HG03354 (cell line): ENCODE results near the gene CPPED1.
"Not testable (repeated sequence)": the region's sequence is repeated elsewhere in the genome, so short reads cannot be mapped to it uniquely, and the experiment has no call there.

Experiments used
- ATAC-seq: cut with Tn5 transposase; IDR thresholded peaks from one replicate; pipeline ENCODE4 v1.9.1; 2021; ENCODE audit warnings: mild to moderate bottlenecking; ENCODE audit not compliant: unreplicated experiment, poor library complexity, severe bottlenecking

The CPPED1 gene, protein sequence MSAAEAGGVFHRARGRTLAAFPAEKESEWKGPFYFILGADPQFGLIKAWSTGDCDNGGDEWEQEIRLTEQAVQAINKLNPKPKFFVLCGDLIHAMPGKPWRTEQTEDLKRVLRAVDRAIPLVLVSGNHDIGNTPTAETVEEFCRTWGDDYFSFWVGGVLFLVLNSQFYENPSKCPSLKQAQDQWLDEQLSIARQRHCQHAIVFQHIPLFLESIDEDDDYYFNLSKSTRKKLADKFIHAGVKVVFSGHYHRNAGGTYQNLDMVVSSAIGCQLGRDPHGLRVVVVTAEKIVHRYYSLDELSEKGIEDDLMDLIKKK

DNA sequence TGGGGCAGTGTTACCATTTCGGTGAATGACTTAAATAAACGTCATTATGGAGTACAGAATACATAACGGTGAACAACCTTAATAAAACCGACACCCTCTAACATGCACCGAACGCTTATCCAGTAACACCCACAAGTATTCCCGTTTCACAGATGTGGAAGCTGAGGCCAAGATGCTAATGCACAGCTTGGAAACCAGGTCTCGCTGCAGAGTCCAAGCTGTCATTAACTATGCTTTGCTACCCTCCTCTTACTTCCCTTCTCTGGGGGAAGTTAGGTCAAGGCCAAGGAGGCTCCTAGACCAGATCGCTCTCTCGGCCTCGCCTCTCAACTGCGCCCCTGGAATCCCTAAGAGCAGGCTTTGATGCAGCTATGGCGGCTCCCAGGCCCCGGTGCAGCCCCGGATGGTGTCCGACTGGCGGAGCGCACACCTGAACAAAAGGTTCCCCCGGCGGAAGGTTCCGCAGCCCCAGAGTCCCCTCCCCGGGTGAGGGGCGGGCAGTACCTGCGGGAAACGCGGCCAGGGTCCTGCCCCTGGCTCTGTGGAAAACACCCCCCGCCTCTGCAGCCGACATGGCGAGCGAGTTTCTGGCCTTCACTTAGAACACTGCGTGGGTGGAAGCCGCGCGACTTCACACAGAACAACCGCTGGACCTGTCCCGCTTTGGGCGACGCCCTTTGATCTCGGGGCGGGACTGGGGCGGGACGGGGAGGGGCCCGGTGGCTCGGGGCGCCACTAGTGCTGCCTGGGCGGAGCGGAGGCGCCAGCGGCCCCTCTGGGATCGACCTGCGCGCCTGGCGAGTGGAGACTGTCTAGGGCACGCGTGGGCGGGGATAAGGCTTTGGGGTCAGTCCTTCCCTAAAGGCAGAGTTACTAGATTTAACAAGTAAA is at the start of gene CPPED1:
TSS of gene CPPED1 (minus strand) at position 685 of the 891 bp plus-strand sequence. CDS start at position 574, 111 bp downstream.
- peak; percentile 93 for ATAC-seq

GRCh38 chr16:12850186-12850585 is 46.5 kb upstream of the CPPED1 start:
- no peak for ATAC-seq

DNA sequence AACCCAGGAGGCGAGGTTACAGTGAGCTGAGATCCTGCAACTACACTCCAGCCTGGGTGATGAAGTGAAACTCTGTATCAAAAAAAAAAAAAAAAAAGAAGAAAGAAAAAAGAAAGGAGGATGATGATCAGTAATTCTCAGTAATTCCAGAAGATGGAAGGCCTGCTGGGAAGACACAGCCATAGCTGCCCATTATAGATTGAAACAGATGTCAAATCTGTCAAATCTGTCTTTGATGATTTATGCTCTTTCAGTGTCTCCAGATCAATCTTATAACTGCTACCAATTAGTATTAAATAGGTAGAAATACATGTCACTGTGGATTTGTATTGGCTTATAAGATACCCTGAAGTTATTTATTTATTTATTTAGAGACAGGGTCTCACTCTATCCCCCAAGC is 42.9 kb upstream of the CPPED1 start:
- ATAC-seq: no peak

DNA sequence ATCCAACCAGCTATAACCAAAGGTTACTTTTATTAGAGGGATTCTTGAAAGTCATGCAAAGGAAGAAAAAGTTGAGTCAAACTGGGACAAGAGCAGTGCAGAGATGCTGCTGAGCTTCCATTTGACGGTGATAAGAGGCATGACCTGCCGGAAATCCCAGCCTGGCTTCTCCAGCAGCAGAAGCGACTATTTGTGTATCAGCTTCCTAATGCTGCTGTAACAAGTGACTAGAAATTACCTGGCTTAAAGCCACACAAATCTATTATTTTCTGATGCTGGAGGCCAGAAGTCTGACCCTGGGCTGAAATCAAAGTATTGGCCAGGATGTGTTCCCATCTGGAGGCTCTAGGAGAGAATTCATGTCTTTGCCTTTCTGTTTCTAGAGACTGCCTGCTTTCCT is 41.6 kb upstream of the CPPED1 start:
- no peak for ATAC-seq

DNA sequence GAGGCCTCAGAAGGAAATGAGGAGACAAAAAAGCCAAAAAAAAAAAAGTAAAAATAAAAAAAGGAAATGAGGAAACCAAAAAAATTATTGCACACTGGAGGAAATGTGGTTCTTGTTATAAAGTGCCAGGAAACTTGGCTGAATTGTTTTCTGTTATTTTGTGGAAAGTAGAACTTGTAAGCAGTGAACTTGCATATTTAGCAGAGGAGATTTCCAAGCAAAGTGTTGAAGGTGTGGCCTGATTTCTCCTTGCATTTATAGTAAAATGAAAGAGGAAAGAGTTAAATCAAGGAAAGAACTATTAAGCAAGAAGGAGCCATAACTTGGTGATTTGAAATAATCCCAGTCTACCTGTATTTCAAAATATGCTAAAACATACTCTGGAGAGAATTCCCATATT is 34.1 kb upstream of the CPPED1 start:
- no peak for ATAC-seq

DNA sequence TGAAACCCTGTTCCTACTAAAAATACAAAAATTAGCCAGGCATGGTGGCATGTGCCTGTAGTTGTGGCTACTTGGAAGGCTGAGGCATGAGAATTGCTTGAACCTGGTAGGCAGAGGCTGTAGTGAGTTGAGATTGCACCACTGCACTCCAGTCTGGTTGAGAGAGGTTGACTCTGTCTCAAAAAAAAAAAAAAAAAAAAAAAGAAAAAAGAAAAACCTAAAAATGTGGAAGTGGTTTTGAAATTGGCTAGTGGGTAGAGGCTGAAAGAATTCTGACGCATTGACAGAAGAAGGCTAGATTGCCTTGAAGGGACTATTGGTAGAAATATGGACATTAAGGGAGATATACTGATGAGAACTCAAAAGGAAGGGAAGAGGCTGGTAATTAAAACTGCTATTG is 33.6 kb upstream of the CPPED1 start:
- ATAC-seq: no peak

GRCh38 chr16:12833926-12834325 is 30.2 kb upstream of the CPPED1 start:
- no peak for ATAC-seq

- ATAC-seq: no peak
These were observed 25.6 kb upstream of the CPPED1 start for GRCh38 chr16:12829096-12829888.

- no peak for ATAC-seq
These were observed 24.5 kb upstream of the CPPED1 start for GRCh38 chr16:12828206-12828605.

GRCh38 chr16:12826559-12826958 is 22.9 kb upstream of the CPPED1 start:
- ATAC-seq: no peak

- no peak for ATAC-seq
These were observed 15.7 kb upstream of the CPPED1 start for GRCh38 chr16:12819126-12820117.

DNA sequence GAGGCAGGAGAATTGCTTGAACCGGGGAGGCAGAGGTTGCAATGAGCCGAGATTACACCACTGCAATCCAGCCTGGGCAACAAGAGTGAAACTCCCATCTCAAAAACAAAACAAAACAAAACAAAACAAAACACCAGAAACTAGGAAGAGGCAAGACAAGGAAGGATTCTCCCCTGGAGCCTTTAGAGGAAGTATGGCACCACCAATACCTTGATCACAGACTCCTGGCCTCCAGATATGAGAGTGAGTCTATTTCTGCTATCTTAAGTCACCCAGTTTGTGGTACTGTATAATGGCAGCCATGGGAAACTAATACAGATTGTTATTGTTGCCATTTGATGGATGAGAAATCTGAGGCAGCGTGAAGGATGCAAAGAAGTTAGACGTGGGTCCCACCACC is 14.6 kb upstream of the CPPED1 start:
- ATAC-seq: no peak

- not testable (repeated sequence) for ATAC-seq
These were observed 13.1 kb upstream of the CPPED1 start for GRCh38 chr16:12816791-12817214.

DNA sequence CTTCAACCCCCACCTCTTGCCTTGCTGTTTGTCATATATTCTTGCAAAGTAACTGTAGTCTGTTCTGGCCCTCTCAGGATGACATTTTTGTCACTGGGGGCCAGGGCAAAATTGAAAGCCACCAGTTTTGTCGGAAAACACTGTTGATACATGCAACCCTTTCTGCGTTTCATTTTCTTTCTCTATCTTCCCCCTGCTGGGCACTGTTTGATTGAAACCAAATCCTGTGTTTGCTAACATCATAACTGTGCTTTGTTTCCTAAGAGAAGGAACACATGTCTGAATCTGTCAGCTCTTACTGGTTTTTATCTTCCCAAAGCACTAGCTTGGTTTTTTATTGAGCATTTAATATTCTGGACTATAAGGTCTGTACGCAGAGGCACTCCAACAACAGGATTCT is 11.7 kb upstream of the CPPED1 start:
- no peak for ATAC-seq

- not testable (repeated sequence) for ATAC-seq
These were observed 10.0 kb upstream of the CPPED1 start for GRCh38 chr16:12813734-12814133.

DNA sequence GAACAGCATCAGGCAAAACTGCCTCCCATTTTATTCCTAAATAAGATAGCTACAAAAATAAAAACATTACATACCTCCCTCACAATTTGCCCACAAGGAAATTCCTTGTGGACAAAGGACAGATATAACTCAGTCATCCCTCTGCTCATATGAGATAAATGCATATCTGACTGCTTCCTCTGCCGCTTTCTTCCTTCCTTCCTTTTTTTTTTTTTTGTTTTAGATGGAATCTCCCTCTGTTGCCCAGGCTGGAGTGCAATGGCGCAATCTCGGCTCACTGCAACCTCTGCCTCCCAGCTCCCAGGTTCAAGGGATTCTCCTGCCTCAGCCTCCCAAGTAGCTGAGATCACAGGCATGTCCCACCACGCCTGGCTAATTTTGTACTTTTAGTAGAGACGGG is 9.6 kb upstream of the CPPED1 start:
- not testable (repeated sequence) for ATAC-seq

GRCh38 chr16:12811441-12812383 is 8.0 kb upstream of the CPPED1 start:
- no peak for ATAC-seq

DNA sequence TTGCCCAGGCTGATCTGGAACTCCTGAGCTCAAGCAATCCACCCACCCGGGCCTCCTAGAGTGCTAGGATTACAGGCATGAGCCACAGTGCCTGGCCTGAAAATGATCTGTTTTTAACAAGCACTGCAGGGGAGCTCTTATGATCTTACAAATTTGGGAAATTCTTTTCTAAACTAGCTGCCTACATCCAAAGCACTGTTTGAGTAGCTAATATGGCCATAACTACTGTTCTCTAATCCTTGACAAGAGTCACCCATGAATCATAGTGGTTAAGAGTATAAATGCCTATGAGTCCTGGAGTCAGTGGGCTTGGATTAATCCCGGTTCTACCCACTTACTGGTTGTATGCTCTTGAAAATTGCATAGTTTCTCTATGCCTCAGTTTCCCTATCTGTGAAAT is 1.4 kb upstream of the CPPED1 start:
- ATAC-seq: no peak
